ENCODE results near the gene OR52K2.

The OR52K2 gene

GRCh38 chr11:4441515-4441914 is 7.6 kb upstream of the OR52K2 start:
- TF ChIP-seq CTCF (conservative IDR thresholded peaks at IDR 0.05): no peak
- no peak overlapping the region for H3K27ac ChIP-seq

- no peak for TF ChIP-seq CTCF (conservative IDR thresholded peaks at IDR 0.05)
- H3K27ac ChIP-seq: no peak overlapping the region
These were observed 5.7 kb upstream of the OR52K2 start for GRCh38 chr11:4443232-4443891.

GRCh38 chr11:4453118-4453517 is 4.0 kb downstream of the OR52K2 start:
- no peak overlapping the region for H3K27ac ChIP-seq
- no peak for TF ChIP-seq CTCF (conservative IDR thresholded peaks at IDR 0.05)

GRCh38 chr11:4454021-4454420 is 4.9 kb downstream of the OR52K2 start:
- no peak for TF ChIP-seq CTCF (conservative IDR thresholded peaks at IDR 0.05)
- H3K27ac ChIP-seq: no peak overlapping the region

- no peak for TF ChIP-seq CTCF (conservative IDR thresholded peaks at IDR 0.05)
- no peak overlapping the region for H3K27ac ChIP-seq
These were observed 6.3 kb downstream of the OR52K2 start for GRCh38 chr11:4455419-4455818.

GRCh38 chr11:4459500-4459899 is 10.4 kb downstream of the OR52K2 start:
- no peak for TF ChIP-seq CTCF (conservative IDR thresholded peaks at IDR 0.05)
- no peak overlapping the region; the same call in 1 of the 2 replicates for H3K27ac ChIP-seq

GRCh38 chr11:4460151-4460550 is 11.1 kb downstream of the OR52K2 start:
- no peak for TF ChIP-seq CTCF (conservative IDR thresholded peaks at IDR 0.05)
- H3K27ac ChIP-seq: no peak overlapping the region
